T1000 (cell line): Measurements from ENCODE around the gene ETV6.

Experiments
- DNase-seq: peaks from one replicate; lab custom pipeline; 2025; ENCODE audit warnings: mixed read lengths; lab: John Stamatoyannopoulos, UW

Gene ETV6

DNA sequence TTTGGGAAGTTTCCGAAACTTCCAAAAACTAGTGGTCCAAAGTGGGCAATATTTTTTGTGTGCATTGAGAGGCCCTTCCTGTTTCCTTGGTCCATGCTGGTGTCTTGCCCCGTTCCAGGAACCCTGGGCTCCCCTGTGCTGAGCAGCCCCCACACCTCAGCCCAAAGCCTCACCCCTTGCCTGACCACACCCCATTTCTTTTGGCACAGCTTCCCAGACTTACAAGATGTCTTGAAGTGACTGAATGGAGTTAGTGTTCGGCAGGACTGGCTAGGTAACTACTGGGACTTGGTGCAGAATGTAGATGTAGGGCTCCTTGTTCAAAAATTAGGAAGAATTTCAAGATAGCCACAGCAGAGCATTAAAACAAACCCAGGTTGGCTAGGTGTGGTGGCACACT, 68.6 kb downstream of the ETV6 start:
- DNase-seq = no peak

- no peak for DNase-seq
Observed at GRCh38 chr12:11718768-11719253, 69.3 kb downstream of the ETV6 start.

DNA sequence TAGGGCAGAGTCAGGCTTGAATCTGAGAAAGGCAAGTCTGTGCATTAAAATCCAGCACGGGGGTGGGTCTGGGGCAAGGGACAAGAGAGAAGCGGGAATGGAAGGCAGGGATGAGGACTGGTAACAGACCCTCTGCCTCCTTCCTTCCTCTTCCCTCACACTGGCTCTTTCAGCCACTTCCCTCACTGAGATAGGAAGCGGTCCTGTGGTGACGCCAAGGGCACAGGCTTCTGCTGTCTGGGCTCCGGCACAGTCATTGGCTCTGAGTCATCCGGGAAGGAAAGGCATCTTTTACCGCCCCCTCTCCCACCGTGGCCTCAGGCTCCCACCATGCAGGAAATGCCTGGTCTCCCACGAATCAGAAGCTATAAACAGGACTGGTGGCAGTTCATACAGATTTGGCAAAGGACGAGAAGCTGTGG, 70.2 kb downstream of the ETV6 start:
- peak; percentile 79 for DNase-seq

- DNase-seq = no peak
Observed at GRCh38 chr12:11722071-11722470, 72.6 kb downstream of the ETV6 start.

- no peak for DNase-seq
Observed at GRCh38 chr12:11722578-11723138, 73.2 kb downstream of the ETV6 start.

GRCh38 chr12:11723993-11724392, 74.5 kb downstream of the ETV6 start:
- DNase-seq = no peak

DNA sequence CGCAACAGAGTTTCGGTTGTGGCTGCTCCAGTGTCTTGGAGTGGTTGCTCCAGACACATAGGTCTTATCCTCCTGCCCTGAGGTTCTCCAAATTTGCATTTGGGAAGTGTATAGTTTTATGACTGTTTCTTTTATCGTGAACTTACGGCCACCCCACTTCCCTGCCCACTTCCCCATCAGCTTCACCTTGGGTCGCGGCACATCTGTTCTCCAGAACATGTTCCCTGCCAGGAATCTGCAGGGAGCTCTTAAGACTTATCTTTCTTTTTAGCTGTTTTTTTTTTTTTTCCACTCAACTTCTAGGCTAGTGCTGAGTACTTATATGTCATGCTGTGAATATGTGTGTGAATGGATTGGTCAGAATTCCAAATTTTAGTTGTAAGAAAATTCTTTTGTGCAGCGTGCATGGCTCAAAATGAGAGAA, 75.4 kb downstream of the ETV6 start:
- no peak for DNase-seq

- no peak for DNase-seq
Observed at GRCh38 chr12:11725686-11726085, 76.2 kb downstream of the ETV6 start.

- DNase-seq = no peak
Observed at GRCh38 chr12:11726659-11727058, 77.2 kb downstream of the ETV6 start.

DNA sequence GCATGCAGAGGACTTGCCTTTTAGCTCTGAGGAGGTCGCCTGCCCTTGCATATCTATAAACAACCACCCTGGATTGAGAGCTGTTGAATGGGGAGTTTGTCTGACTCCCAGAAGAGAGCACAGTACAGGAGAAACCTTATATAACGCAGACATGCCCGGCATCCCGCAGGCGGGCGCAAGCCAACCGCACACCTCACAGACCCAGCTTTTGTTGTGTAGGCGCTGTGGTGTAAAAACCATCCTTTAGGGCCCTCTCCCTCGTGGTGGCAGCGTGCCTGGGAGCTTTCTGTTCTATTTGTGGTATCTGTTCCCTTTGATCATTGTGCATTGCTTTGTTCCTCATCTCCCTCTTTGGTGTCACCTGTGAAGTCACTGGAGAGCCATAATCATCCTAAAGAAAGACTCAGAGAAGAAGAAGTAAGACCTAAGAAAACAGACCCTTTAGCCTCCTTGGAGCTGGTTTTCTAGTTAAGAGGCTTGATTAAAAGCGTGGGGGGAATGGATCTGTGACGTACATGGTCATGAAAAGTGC, 77.7 kb downstream of the ETV6 start:
- no peak for DNase-seq

GRCh38 chr12:11728154-11728755, 78.8 kb downstream of the ETV6 start:
- DNase-seq = no peak

- no peak for DNase-seq
Observed at GRCh38 chr12:11729008-11729407, 79.5 kb downstream of the ETV6 start.

GRCh38 chr12:11729439-11730150, 80.1 kb downstream of the ETV6 start:
- DNase-seq = no peak

- DNase-seq = no peak
Observed at GRCh38 chr12:11730299-11731041, 81.0 kb downstream of the ETV6 start.

DNA sequence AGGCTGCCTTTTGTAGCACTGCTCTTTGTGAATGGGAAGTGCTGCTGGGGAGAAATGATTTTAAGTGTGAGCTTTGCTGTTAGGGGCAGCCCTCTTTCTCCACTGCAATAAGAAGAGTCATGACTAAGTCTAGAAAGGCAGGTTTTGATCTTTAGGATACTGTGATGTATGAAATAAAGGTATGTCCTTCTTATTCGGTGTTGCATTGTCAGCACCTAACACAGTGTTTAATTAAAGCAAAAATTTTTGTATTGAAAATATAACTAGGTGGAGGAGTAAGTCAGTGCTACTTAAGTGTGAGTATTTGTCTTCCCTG, 81.5 kb downstream of the ETV6 start:
- no peak for DNase-seq

GRCh38 chr12:11731455-11731854, 82.0 kb downstream of the ETV6 start:
- no peak for DNase-seq

DNA sequence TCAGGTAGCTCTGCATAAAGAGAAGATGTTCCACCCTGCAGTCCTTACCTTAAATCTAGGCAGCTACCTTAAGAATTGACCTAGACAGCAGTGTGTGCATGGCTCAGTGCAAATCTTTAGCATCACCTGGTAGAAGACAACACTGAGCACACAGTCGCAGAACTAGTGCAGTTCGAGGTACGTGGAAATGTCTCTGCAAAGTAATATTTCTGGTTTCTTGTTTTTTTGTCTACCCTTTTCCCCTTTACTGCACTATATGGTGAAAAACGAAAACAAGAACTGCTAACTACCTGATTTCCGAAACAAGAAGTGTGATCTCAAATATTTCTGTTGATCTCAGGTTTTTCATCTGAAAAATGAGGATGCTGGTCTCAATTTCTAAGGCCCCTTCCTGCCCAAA, 82.5 kb downstream of the ETV6 start:
- DNase-seq = no peak

GRCh38 chr12:11732715-11733114, 83.2 kb downstream of the ETV6 start:
- DNase-seq = no peak

- no peak for DNase-seq
Observed at GRCh38 chr12:11734580-11735180, 85.2 kb downstream of the ETV6 start.

- no peak for DNase-seq
Observed at GRCh38 chr12:11738450-11738849, 89.0 kb downstream of the ETV6 start.

DNA sequence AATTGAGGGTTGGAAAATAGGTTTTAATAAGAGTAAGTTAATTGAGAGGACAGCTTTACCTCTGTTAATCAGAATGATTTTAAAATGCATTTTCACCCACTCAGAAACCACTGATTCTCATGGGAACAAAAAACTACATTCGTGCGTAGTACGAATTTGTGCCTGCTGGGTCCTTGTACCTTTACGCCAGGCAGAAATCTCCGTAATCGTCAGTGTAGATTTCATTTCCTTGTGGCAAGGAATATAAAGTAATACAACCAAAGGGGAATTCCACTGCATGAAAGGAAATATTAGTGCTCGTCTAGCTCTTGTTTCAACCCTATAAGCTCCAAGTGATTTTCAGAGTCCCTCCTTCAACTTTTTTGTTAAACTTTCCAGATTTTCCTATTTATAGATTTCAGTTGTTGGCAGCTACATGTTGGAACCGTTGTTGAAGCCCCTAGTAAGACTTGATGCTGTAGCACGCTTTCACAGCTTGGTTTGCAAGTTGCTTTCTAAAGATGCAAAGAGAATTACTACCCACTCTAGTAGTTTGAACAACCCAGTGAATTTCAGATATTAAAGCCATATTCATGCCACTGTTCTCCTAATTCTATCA, 90.6 kb downstream of the ETV6 start:
- DNase-seq = no peak
